Measurements from ENCODE around the gene TRUB1.
"Not testable (repeated sequence)": the region's sequence is repeated elsewhere in the genome, so short reads cannot be mapped to it uniquely, and the experiment has no call there.

The TRUB1 gene

DNA sequence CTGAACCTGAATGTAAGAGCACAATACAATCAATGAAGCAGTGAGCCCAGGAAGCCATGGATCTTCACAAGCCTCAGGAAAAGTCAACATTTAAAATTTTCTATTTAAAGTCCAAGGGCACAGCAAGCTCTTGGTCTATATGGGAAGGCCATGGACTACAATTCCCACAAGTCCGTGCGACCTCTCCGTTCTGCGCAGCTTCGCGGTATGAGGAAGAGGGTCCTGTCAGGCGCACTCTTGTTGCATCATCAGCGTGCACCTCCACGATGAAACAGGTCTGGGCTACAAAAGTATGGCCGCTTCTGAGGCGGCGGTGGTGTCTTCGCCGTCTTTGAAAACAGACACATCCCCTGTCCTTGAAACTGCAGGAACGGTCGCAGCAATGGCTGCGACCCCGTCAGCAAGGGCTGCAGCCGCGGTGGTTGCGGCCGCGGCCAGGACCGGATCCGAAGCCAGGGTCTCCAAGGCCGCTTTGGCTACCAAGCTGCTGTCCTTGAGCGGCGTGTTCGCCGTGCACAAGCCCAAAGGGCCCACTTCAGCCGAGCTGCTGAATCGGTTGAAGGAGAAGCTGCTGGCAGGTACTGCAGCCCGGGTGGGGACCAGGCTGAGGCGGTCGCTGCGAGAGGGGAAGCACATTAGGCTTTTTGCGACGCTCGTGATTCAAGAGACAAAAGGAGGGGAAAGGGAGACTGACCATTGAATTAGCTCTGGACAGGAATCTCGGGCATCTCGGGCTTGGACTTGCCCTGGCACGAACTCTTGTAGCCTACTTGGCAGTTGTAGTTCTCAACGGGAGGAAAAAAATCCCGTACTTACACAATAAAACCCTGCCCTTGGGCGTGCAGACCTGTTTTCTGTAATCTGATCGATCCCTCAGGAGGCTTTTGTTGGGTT lies at the start of gene TRUB1:
Gene TRUB1 (plus strand): TSS at position 234 of the 894 bp plus-strand sequence. CDS start 59 bp downstream, at position 293.
- DNase-seq: peak; percentile 83

DNA sequence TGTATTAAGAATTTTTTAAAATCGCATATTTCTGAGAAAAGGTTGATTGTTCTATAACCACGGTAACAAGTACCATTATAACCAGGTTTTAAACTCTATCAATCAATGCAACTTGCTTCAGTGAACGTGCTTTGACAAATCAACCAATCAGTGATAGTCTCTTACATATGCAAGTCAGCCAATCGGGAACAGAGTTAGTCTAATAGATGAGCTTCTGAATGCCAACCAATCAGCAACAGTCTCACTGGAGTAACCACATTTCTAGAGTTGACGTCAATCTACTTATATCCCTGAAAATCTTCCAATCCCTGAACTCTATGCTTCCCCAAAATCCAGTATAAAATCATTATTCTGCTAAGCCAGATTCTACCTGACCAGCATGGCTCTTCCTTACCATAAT lies 44.7 kb upstream of the TRUB1 start:
- DNase-seq: no peak

DNA sequence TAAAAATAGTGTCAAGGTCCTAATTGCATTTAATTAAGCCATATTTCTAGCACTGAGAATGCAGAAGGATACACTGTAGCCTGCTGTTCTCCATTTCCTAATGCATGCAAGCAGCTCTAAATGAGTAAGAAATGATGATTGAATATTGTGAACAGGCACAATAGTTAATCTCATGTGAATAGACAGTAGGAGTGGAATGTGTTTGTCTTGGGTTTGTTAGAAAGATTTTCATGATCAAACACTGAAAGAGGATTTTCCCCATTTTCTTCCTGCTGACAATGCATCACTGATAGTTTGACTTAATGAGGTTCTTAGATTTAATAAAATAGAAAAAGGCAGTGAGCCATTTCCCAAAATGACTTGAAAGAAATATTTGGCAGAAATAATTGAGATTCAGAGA lies 43.1 kb upstream of the TRUB1 start:
- no peak for DNase-seq

DNA sequence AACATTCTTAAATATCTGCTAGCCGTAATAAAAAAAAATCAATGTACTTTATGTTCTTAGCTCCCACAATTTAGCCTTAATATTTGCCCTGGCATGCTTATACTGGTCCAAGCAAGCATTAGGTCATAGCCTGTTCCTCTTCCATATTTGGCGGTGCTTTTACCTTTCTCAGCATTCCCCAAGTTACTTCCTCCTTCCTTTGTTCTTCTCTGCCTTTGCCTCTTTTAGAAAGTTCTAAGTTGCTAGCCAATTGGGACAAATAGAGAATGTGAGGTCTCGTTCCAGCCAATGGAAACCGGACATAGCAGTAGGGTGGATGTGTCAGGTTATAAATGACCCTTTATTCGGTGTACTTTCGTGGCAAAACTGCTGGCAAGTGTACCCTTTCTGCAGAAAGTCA lies 41.0 kb upstream of the TRUB1 start:
- not testable (repeated sequence) for DNase-seq

DNA sequence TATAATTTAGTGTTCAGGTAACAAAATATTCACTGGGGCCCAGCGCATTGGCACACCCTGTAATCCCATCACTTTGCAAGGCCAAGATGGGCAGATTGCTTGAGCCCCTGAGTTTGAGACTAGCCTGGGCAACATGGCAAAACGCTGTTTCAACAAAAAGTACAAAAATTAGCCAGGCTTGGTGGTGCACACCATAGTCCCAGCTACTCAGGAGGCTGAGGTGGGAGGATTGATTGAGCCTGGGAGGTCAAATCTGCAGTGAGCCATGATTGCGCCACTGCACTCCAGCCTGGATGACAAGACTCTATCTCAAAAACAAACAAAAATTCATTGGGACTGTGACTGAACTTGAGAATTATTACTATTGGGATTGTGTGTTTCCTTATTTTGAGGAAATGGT lies 40.4 kb upstream of the TRUB1 start:
- no peak for DNase-seq

DNA sequence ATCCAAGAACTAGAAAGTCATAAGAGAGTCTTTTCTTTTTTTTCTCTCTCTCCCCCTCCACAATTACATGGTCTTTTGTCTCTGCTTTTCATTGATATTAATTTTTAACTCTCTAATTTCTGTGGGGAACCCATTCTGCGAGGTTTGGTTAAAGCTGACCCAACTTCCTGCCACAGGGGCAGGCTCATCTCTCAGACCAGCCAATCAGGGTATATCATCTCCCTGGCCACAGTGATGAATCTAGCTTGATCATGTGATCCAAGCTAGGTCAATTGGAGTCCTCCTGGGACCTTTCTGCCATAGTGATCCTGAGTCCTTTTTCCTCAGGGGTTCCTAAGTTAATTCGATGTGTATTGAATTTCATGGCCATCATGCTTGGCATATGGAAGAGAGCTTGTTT lies 38.0 kb upstream of the TRUB1 start:
- DNase-seq: no peak

DNA sequence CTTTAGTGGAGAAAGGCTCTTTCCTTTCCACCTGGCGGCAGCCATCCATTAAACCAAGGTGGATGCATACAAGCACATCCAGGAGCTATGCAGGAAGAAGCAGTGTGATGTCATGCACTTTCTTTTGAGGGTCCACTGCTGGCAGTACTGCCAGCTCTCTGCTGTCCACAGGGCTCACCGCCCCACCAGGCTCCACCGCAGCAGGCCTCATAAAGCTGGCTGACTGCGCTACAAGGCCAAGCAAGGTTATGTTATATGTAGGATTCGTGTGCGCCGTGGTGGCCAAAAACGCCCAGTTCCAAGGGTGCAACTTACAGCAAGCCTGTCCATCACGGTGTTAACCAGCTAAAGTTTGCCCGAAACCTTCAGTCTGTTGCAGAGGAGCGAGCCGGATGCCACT lies 37.3 kb upstream of the TRUB1 start:
- no peak for DNase-seq

DNA sequence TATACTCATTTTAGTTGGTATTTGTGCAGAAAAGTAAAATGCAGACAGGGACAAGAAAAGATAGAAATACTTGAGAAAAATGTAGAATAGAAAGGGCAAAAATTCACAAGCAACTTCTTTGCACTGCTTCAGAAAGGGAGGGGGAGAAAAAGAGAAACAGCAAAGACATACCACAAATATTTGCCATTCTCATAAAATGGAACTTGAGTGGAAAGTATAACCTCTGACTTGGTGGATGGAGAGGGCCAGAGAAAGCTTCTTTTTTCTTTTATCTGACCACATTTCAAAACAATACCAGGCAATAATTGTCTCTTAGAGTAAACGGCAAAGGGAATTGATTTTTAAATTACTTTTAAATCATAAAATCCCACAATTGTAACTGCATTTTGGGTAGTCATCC lies 35.8 kb upstream of the TRUB1 start:
- no peak for DNase-seq

DNA sequence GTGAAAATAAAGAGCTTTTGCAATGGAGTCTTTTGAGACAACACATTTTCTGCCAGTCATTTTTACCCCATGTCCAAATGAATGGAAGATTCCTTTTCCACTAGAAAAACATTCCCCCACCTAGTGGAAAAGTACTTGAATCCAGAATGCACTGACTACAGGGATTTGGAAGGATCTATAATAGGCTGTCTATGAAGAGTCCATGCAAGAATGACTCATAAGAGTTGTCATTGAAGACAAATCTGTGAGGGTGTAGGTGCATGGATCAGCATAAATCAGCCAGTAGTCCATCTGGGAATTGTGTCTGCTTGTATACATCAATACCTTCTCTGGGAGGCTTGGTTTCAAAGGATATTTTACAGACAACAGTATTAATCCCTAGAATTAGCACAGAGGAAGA lies 32.5 kb upstream of the TRUB1 start:
- no peak for DNase-seq

DNA sequence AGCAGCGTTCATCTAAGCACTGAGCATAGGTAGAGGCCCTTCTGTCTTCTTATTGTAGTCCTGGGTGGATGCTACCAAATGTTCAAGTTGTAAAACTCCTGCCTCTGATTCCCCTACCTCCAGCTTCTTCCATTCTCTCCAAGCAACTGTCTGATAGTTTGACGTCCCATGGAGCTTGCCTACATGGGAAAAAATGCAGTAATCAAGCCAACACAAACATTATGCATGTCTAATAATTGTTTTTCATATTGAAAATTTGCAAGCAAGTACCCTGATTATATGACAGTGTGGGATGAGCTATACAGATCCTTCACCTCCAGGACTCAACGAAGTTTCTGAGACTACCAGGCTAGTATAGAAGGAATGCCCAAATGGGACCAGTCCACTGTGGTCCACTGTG lies 31.0 kb upstream of the TRUB1 start:
- DNase-seq: no peak

DNA sequence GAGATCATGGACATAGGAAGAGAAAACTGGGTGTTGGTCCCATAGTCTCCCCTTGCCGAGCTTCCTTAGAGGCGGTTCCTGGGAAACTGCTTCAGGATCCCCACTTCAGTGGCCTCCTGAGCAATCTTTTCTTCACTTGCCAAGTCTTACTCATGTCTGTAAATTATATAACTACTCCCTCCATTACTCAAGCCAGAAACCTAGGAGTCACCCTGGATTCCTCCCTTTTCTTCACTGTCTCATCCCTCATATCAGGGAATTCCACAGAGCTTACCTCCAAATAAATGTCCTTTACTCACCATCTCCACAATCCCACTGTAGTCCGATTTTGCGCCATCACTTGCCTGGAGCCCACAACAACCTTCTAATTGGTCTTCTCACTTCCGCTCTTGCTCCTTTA lies 29.1 kb upstream of the TRUB1 start:
- no peak for DNase-seq

DNA sequence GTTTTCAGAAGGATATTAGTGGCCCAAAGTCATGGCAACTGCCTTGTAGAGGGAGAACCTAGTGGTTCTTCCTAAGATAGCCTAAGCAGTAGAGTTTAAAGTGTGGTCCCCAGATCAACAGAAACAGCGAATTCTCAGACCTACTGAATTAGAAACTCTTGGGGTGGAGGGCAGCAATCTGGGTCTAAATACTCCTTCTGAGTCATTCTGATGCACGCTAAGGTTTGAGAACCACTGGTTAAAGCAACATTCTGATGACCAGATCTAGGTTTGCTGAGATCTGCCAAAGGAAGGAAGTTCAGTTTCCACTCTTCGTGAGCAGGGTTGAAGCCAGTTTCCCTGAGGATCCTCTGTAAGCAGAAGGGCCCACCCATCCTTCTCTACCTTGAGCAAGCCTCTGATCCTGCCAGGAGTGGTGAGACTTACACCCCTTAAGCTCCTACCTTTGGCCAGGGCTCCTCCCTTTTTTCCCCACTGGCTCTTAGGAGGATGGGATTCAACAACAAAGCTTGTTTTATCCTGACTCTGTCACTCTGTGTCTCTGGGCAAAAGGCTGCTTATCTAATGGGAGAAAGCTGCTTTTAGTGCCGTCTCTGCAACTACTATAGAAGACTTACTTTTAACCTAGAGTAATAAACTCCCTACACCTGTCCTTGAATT lies 26.8 kb upstream of the TRUB1 start:
- DNase-seq: no peak

DNA sequence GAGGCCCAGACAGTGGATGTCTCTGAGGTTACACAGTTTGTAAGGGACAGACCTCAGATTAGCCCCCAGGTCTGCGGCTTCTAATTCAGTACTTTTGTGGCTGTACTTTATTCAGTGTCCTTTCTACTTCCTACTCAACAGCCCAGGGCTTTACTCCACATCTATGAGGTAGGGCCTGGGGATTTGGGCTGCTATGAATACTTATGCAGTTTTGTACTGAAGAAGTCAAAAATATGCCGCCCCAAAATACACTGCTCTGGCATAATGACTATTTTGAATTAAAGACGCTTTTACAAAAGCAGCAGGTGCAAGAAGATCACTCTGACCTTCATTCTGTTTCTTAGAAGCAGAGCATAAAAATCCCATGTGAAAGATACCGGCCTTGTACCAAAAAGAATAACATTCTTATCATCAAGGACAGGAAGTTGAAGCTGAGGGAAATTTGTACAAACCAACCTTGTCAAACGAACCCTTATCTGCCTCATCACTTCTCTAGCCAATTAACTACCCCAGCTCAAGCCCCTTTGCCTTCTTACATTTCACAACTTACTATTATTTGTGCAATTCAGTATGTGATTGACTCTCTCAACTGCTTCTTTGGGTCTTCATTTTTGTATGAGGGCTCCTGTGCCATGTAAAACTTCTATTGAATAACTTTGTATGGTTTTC lies 26.1 kb upstream of the TRUB1 start:
- DNase-seq: no peak

DNA sequence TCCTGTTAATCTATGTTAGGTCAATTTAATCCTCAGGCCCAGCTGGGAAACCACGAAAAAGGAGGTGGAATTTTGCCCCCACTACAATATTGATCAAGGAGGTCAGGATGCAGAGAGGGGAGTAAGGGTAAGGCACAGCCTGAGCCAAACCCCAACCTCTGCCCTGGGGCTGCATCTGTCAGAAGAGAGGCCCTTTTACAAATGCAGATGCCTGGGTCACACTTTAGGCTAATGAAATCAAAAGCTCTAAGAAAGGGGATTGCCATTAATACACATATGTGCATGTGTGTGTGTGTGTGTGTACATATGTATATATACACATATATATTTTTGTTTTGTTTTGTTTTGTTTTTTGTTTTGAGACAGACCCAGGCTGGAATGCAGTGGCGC lies 25.5 kb upstream of the TRUB1 start:
- no peak for DNase-seq

DNA sequence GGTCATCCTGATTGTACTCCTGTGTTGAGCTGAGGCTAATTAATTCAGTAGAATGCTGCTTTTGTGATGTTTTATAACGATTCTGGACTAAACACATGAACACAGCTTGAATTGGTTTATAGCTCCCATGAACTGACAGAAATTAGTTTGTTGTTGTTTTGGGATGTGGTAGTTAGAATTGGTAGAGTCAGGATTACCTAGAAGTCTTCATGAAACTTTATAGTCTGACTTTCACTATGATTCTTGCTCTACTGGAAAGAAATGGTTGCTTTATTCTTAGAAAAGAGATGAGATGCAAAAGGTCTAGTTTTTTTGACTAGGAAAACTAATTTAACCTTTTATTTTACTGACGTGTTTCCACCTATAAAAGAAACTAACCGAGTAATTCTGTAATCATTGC lies 23.4 kb upstream of the TRUB1 start:
- no peak for DNase-seq

DNA sequence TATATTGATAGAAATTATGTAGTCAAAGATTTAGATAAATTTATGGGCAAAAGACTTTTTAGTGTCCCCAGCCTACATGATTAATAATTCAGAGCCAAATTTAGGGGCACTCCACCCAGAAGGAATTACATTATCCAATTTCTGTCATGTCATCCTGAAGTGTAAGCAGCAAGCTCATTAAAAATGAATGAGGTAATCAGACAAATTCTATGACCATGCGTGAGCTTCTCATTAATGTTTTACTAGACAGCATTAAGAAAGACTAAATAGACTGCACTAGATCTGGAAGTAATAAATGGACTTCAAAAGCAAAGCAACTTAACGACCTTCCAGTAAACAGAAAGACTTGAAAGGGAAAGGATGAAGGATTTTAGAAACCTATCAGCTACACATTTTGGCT lies 22.7 kb upstream of the TRUB1 start:
- DNase-seq: no peak

DNA sequence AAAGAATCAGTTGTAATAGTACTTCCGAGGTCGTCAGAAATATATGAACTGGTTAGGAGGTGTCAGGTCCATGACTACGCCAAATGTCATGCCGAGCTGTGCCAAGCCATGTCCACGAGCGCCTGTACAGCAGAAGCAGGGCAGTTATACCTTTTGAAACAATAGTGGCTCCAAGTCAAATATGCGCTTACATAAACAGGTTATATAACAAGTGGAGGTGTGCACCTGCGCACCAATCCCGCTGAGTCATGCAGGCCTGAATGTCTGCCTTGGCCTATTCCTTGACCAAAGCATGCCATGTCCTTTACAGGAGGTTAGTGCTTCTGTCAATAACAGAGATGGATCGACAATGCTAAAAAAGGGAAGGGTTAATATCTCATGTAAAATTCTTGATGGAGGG lies 21.3 kb upstream of the TRUB1 start:
- no peak for DNase-seq

DNA sequence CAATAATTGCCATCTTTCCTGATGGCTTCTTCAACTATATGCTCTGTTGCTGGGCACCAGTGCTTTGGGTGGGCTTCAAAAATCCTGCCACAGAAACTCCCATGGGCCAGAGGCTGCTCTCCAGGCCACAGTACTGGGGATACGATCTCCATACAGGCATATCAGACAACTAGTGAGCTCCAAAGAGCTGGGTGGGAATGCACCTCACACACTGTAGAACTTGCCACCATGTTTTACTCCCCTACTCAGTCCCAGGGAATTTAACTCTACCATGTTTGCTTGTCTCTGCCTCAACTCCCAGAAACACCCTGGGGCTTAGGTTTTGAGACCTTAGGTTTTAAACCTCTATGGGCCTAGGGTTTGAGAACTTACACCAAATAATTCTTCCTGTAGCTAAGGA lies 20.5 kb upstream of the TRUB1 start:
- DNase-seq: no peak

DNA sequence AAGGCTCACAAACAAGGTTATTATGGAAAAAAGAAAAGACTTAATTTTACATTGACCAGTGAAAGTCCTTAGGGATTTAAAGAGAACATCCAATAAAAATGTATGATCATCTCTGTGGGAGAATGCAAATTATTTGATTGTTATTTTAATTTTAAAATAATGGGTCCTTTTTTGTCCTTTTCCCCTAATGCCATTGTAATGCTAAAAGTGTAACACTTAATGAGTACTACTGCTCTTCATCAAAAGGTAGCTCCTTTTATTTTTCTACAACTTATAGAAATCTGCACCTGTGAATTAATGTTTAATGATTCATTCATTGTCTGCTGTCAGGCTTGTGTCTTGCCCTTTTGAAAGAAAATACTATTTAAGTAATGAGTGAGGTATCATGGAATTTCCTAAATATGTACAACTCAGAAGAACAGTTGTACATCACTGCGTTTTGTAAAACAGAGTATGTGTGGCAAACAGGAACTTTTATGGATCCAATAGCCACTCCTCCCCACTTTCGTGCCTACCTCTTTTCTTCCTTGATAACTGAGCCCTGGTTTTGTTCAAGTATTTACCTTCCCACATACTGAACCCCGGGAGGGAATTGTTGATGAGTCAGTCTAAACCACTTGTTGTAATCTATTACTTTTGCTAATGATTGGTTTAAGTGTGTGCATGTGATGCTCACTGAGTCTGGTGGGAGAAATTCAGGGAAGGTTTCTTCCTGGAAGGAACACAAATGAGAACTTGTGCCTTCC lies 19.9 kb upstream of the TRUB1 start:
- no peak for DNase-seq

DNA sequence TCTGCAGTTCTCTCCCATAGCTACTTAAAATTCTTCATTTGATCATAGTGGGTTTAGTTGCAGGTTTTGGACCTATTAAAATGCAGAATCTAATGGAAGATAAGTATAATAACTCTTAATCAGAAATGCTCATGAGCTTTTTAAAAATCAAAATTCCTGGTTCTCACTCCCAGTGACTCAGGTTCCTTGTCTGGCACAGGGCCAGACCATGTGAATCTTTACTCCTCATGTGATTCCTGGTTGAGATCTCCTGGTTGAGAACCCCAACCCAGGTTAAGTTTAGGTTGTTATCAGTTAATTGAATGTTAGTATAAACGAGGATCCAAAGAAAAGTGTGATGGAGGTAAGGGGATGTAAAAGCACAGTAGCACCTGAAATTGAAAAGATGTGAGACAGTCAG lies 17.5 kb upstream of the TRUB1 start:
- no peak for DNase-seq

DNA sequence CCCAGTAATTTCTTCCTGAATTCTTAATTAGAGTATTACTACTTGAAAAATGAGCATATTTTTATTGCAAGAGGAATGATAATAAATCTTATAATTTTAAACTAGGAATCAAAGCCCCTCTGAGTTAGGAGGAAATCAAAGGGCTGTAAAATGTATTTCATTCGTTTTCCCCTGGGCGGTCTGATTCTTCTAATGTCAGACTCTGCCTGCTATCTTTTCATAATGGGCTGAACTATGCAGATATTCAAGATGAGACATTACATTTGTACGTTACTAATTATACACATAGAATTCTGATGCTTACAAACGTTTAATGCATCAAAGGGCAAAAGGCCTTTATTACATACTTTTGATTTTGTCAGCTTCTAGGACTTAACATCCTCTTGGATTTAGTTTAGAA lies 16.0 kb upstream of the TRUB1 start:
- no peak for DNase-seq

DNA sequence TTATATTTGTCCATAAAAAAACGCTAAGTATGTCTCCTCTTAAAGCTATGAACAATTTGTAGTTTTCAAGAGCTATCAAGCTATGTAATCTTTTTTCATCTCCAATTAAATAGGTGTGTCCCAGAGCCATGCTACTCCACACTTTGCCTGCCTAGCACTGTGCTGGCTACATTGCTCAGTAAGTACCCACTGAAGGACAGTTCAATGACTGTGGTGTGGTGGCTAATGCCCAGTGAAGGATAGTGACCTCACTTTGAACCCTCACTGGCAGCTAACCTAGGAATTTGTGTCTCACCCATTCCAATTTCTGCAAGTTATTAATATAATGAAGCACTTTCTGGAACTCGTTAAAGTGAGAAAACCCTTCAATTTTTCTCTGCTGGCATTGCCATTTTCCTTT lies 14.4 kb upstream of the TRUB1 start:
- DNase-seq: no peak

All from activated T-cell treated with anti-CD3 and anti-CD28 coated beads, Interleukin-2, amount 50 U/mL, for 1 hour (primary cell).